Measurements from ENCODE around the gene DIO3.

DNA sequence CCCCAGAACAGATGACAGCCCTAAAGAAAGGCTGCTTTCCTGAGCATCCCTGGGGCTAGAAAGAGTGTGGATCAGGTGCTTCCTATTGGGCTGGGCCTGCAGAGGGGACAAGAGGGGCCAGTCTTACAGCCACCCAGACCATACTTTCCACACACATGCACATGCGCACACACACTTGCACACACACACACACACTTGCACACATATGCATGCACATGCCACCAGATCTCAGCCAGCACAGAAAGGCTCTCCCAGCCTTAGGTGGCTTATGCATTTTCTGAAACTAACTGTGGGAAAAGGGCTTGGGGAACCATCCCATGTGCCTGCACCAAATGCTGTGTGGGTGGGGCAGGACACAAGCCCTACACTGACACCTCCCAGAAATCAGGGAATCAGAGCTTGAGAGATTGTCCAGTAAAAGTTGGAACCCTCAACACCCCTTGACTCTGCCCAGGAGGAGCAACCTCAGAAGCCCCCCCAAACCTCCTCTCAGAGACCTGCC, 2.5 kb upstream of the DIO3 start:
- TF ChIP-seq, protein P1, sequence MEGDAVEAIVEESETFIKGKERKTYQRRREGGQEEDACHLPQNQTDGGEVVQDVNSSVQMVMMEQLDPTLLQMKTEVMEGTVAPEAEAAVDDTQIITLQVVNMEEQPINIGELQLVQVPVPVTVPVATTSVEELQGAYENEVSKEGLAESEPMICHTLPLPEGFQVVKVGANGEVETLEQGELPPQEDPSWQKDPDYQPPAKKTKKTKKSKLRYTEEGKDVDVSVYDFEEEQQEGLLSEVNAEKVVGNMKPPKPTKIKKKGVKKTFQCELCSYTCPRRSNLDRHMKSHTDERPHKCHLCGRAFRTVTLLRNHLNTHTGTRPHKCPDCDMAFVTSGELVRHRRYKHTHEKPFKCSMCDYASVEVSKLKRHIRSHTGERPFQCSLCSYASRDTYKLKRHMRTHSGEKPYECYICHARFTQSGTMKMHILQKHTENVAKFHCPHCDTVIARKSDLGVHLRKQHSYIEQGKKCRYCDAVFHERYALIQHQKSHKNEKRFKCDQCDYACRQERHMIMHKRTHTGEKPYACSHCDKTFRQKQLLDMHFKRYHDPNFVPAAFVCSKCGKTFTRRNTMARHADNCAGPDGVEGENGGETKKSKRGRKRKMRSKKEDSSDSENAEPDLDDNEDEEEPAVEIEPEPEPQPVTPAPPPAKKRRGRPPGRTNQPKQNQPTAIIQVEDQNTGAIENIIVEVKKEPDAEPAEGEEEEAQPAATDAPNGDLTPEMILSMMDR (IDR thresholded peaks at IDR 0.05; ENCODE audit: insufficient read depth, low read length) = no peak
- TF ChIP-seq POLR2AphosphoS5 (IDR thresholded peaks at IDR 0.05; ENCODE audit: low read depth) (no peak), GABPA (IDR thresholded peaks at IDR 0.05; ENCODE audit: low read depth) (no peak)
